NCI-H1092 (cell line): ENCODE measurements around the gene ERCC2.
"Not testable (repeated sequence)": the region's sequence is repeated elsewhere in the genome, so short reads cannot be mapped to it uniquely, and the experiment has no call there.

ENCODE experiments used
- DNase-seq: peaks from one replicate; lab custom pipeline; 2025; lab: John Stamatoyannopoulos, UW

Gene ERCC2

GRCh38 chr19:45333609-45334303 is 36.6 kb downstream of the ERCC2 start:
- DNase-seq, result no peak

GRCh38 chr19:45331411-45331810 is 39.0 kb downstream of the ERCC2 start:
- no peak for DNase-seq

GRCh38 chr19:45327404-45328143 is 42.8 kb downstream of the ERCC2 start:
- DNase-seq, result no peak

- DNase-seq, result no peak
Observed at GRCh38 chr19:45324349-45324907, 45.9 kb downstream of the ERCC2 start.

GRCh38 chr19:45323671-45324081 is 46.7 kb downstream of the ERCC2 start:
- no peak for DNase-seq

- no peak for DNase-seq
Observed at GRCh38 chr19:45322744-45323281, 47.6 kb downstream of the ERCC2 start, which contains the start of gene CKM. CKM (minus strand) TSS chr19:45322875; CDS start chr19:45319713, 3,162 bp downstream.

GRCh38 chr19:45322311-45322710 is 48.1 kb downstream of the ERCC2 start:
- DNase-seq, result no peak

GRCh38 chr19:45321848-45322247 is 48.5 kb downstream of the ERCC2 start:
- no peak for DNase-seq

GRCh38 chr19:45320997-45321775 is 49.2 kb downstream of the ERCC2 start:
- no peak for DNase-seq

- no peak for DNase-seq
Observed at GRCh38 chr19:45315304-45315703, 55.1 kb downstream of the ERCC2 start.

- no peak for DNase-seq
Observed at GRCh38 chr19:45314708-45315245, 55.6 kb downstream of the ERCC2 start.

- not testable (repeated sequence) for DNase-seq
Observed at GRCh38 chr19:45312285-45312684, 58.1 kb downstream of the ERCC2 start.

- no peak for DNase-seq
Observed at GRCh38 chr19:45311621-45312020, 58.8 kb downstream of the ERCC2 start.

- DNase-seq, result not testable (repeated sequence)
Observed at GRCh38 chr19:45309322-45309721, 61.1 kb downstream of the ERCC2 start.

GRCh38 chr19:45307361-45307760 is 63.0 kb downstream of the ERCC2 start:
- DNase-seq, result no peak

GRCh38 chr19:45306518-45307027 is 63.8 kb downstream of the ERCC2 start:
- DNase-seq, result no peak

- DNase-seq, result no peak
Observed at GRCh38 chr19:45306040-45306439, 64.3 kb downstream of the ERCC2 start.

GRCh38 chr19:45305421-45305820 is 65.0 kb downstream of the ERCC2 start:
- no peak for DNase-seq

- no peak for DNase-seq
Observed at GRCh38 chr19:45305007-45305406, 65.4 kb downstream of the ERCC2 start.

GRCh38 chr19:45304141-45304926 is 66.0 kb downstream of the ERCC2 start:
- no peak for DNase-seq
